Esophagus mucosa (tissue), 1 donor: Measurements from ENCODE around the gene TMEM89. TPM values are rescaled to one million over a fixed set of nuclear protein-coding genes. Genes with fewer than 3 reads are reported as not detected.

ENCODE experiments used
- ATAC-seq: fragments of 200-7000 bp; cut with Tn5 transposase; one replicate; pipeline ENCODE4 v1.9.1; 2020
- total RNA-seq: library from RNA; stranded (reverse); gene quantifications from one replicate; pipeline ENCODE4 v1.2.4, GENCODE V29; 2023
- donor health status: DM: yes; HTN: yes; CAD: no.

The TMEM89 gene
- total RNA-seq, 1 donor from 2014 or later, result not detected

- no peak for ATAC-seq
These were observed 19.8 kb upstream of the TMEM89 start for GRCh38 chr3:48641396-48641795.

GRCh38 chr3:48639944-48640606 lies 18.5 kb upstream of the TMEM89 start:
- no peak for ATAC-seq

GRCh38 chr3:48637305-48637704 lies 15.7 kb upstream of the TMEM89 start:
- ATAC-seq, result no peak

GRCh38 chr3:48636149-48636655 lies 14.6 kb upstream of the TMEM89 start:
- no peak for ATAC-seq

GRCh38 chr3:48635222-48636021 lies 13.9 kb upstream of the TMEM89 start, which contains the start of gene SLC26A6:
Gene SLC26A6 (minus strand): TSS chr3:48635461. CDS start chr3:48635393, 68 bp downstream.
- peak; percentile 97 for ATAC-seq

GRCh38 chr3:48634661-48635221 lies 13.2 kb upstream of the TMEM89 start:
- ATAC-seq, result peak; percentile 11

GRCh38 chr3:48633743-48634142 lies 12.2 kb upstream of the TMEM89 start:
- no peak for ATAC-seq

GRCh38 chr3:48633256-48633655 lies 11.7 kb upstream of the TMEM89 start:
- no peak for ATAC-seq

GRCh38 chr3:48631516-48632448 lies 10.2 kb upstream of the TMEM89 start:
- no peak for ATAC-seq

- ATAC-seq, result no peak
These were observed 9.3 kb upstream of the TMEM89 start for GRCh38 chr3:48630833-48631232.

- ATAC-seq, result no peak
These were observed 8.8 kb upstream of the TMEM89 start for GRCh38 chr3:48630407-48630806.

GRCh38 chr3:48629894-48630293 lies 8.3 kb upstream of the TMEM89 start:
- ATAC-seq, result no peak

- ATAC-seq, result no peak
These were observed 6.9 kb upstream of the TMEM89 start for GRCh38 chr3:48628277-48629017.

GRCh38 chr3:48625600-48625999 lies 4.0 kb upstream of the TMEM89 start:
- no peak for ATAC-seq

GRCh38 chr3:48624767-48625166 lies 3.2 kb upstream of the TMEM89 start:
- ATAC-seq, result no peak

GRCh38 chr3:48623851-48624547 lies 2.4 kb upstream of the TMEM89 start:
- no peak for ATAC-seq

GRCh38 chr3:48619541-48620524 lies 1.7 kb downstream of the TMEM89 start:
- ATAC-seq, result peak; percentile 36

- no peak for ATAC-seq
These were observed 4.0 kb downstream of the TMEM89 start for GRCh38 chr3:48617559-48617958.

GRCh38 chr3:48614044-48614443 lies 7.5 kb downstream of the TMEM89 start:
- peak; percentile 62 for ATAC-seq

GRCh38 chr3:48612309-48612708 lies 9.3 kb downstream of the TMEM89 start:
- ATAC-seq, result no peak
